Measurements from ENCODE around the gene SLC12A4. TPM values are rescaled to one million over a fixed set of nuclear protein-coding genes. Genes with fewer than 3 reads are reported as not detected.
A peak's percentile ranks its signal among the peaks of the same experiment; 100 is the strongest.
"Not testable (repeated sequence)": the region's sequence is repeated elsewhere in the genome, so short reads cannot be mapped to it uniquely, and the experiment has no call there.

SLC12A4 gene
- total RNA-seq, 4 donors from 2014 or later, result 10.7 to 83.3 (median 33.6) TPM

DNA sequence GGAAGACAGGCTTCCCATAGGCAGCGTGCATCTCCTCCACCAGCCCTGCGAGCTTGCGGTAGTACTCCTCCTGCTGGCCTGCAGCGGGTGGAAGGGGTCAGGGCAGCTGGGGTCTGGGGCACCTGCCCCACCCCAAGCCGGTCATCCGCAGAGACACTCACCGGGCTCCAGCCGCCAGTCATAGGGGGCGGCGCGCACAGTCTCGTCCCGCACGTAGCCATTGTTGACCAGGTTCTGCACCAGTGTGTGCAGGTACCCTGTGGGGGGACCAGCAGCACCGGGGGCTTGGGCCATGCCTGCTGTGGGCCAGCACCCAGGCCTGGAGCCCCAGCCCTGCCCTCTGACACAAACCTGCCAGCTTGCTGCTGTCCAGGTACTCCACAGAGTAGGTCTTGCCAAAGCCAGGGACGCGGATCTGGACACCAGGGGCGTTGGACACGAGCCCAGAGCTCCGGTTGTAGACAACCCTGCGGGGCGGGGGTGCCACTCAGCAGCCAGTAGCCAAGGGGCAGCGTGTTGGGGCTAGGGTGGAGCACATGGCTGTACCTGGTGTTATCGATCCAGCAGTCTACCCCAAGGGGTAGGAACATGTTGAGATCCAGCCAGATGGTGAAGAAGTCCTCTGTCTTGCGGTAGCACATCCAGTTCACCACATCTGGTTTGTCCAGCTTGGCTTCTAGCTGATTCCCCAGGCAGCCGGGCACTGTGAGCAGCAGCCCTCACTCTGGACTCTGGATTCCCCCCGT is 25.8 kb downstream of the SLC12A4 start:
- H3K27ac ChIP-seq, result peak overlapping the region in 1 of 4 donors; percentile 19
- H3K27me3 ChIP-seq, result no peaks in the 10 kb centered on the region
- H3K4me1 ChIP-seq, result peaks cover 0 to 33% (median 6%) of the 10 kb centered on the region in 4 donors
- H3K36me3 ChIP-seq, result peaks cover 0 to 41% (median 0%) of the 10 kb centered on the region in 3 donors
- TF ChIP-seq CTCF (IDR thresholded peaks at IDR 0.05) (no peak), POLR2A (IDR thresholded peaks at IDR 0.05) (no peak)
- no peaks in the 10 kb centered on the region for H3K9me3 ChIP-seq
- no peak for DNase-seq
- H3K4me3 ChIP-seq, result no peak overlapping the region

DNA sequence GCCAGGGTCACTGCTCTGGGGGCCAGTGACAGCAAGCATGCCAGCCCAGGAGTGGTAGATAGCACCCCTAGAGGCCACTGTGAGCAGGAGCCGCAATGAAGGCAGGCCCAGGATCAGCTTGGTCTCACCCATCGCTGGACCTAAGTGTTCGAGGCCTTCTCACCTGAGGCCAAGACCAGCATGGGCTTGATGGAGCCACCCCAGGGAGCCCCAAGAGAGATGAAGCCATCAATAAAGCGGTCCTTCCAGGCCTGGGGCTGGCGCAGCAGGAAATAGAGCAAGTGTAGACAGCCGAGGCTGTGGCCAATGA is 26.3 kb downstream of the SLC12A4 start:
- Histone ChIP-seq H3K4me1 (peaks cover 0 to 38% (median 8%) of the 10 kb centered on the region in 4 donors), H3K4me3 (no peak overlapping the region), H3K36me3 (peaks cover 0 to 36% (median 0%) of the 10 kb centered on the region in 3 donors), H3K9me3 (no peaks in the 10 kb centered on the region), H3K27me3 (no peaks in the 10 kb centered on the region), H3K27ac (peak overlapping the region in 1 of 4 donors; percentile 25)
- peak in 2 of 3 donors; percentile 65 to 66 for DNase-seq
- TF ChIP-seq CTCF (IDR thresholded peaks at IDR 0.05) (peak; percentile 11 to 72 (median 60)), POLR2A (IDR thresholded peaks at IDR 0.05) (no peak)

DNA sequence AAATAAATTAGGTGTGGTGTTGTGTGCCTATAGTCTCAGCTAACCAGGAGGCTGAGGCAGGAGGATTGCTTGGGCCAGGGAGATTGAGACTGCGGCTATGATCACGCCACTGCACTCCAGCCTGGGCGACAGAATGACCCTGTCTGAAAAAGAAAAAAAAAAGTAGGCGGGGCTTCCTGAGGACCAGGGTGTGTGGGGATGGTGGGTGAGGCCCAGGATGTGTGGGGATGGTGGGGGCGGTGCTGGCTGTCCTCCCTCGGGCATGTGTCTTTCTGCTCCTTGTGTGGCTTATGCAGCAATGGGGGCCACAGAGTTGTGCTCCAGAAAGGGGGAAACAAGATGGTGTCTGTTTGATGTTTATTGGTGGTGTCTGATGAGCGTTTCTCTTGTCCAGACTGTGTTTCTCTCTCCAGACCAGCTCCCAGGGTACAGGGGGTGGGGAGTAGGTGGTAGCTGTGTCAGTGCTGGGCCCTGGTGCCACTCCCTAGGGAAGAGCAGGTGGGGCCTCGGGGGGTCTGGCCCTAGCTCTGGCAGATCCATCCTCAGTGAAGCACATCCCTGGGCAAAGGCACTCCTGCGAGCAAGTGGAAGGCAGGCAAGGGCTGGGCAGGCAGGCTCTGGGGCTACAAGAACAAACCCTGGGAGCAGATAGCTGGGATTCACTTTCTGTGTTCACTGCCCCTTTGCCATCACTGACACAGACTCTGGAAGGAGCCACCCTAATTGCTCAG is 26.8 kb downstream of the SLC12A4 start:
- H3K36me3 ChIP-seq, result peaks cover 0 to 30% (median 0%) of the 10 kb centered on the region in 3 donors
- no peak for TF ChIP-seq CTCF (IDR thresholded peaks at IDR 0.05)
- no peak for TF ChIP-seq POLR2A (IDR thresholded peaks at IDR 0.05)
- H3K27ac ChIP-seq, result peak overlapping the region in 1 of 4 donors; percentile 25
- H3K4me1 ChIP-seq, result peaks cover 0 to 42% (median 9%) of the 10 kb centered on the region in 4 donors
- DNase-seq, result no peak
- no peaks in the 10 kb centered on the region for H3K27me3 ChIP-seq
- H3K4me3 ChIP-seq, result no peak overlapping the region
- no peaks in the 10 kb centered on the region for H3K9me3 ChIP-seq

- Histone ChIP-seq H3K36me3 (peaks cover 0 to 20% (median 0%) of the 10 kb centered on the region in 3 donors), H3K27me3 (no peaks in the 10 kb centered on the region), H3K9me3 (no peaks in the 10 kb centered on the region), H3K27ac (peak overlapping the region in 2 of 4 donors; percentile 13 to 65), H3K4me3 (no peak overlapping the region), H3K4me1 (peaks cover 0 to 42% (median 9%) of the 10 kb centered on the region in 4 donors)
- TF ChIP-seq POLR2A (IDR thresholded peaks at IDR 0.05) (no peak), CTCF (IDR thresholded peaks at IDR 0.05) (no peak)
- no peak for DNase-seq
Observed at GRCh38 chr16:67940446-67941089, 27.9 kb downstream of the SLC12A4 start.

DNA sequence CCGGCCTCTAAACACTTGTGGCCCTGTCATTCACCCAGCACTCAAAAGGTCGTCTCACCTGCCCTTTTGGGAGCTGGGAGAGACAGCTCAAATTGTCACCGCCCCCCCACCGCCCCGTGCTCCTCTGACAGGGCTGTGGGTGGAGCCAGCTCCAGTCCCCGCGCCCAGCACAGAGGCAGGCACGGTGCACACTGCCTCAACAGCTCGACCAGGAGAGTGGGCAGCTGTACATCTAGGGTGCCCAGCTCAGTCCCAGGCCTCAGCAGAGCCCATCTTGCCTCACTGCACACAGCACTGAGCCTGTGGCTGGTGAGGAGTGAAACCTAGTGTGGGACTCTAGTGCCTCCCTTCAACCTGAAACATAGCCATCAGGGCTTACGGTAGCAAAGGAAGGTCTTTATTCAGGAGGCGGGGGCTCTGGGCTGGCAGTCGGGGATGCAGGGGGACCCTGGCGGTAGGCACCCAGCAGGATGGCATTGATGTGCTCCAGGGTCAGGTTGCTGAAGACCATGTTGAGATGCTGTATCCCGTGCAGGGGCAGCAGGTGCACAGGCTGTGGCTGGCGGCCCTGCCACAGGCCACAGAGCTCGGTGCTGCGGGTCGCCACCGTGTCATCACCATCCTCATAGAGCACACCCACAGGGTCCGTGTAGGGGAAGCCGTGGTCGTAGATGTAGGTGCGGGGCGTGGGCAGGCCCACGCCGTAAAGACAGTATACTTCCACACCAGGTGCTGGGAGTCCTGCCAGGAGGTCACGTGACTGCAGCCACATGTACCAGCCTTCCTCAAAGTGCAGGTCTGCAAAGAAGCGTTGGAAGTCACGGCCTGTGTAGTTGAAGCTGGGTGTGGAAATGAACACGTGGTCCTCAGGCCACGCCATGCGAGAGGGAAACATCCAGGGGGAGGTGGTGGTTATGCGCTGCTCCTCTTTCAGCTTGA is 28.7 kb downstream of the SLC12A4 start:
- Histone ChIP-seq H3K27me3 (no peaks in the 10 kb centered on the region), H3K9me3 (no peaks in the 10 kb centered on the region), H3K4me1 (peaks cover 0 to 45% (median 15%) of the 10 kb centered on the region in 4 donors), H3K27ac (peak overlapping the region in 2 of 4 donors; percentile 13 to 65), H3K4me3 (no peak overlapping the region), H3K36me3 (peaks cover 0 to 17% (median 0%) of the 10 kb centered on the region in 3 donors)
- TF ChIP-seq POLR2A (IDR thresholded peaks at IDR 0.05), result no peak
- DNase-seq, result peak; percentile 62 to 86 (median 86)

DNA sequence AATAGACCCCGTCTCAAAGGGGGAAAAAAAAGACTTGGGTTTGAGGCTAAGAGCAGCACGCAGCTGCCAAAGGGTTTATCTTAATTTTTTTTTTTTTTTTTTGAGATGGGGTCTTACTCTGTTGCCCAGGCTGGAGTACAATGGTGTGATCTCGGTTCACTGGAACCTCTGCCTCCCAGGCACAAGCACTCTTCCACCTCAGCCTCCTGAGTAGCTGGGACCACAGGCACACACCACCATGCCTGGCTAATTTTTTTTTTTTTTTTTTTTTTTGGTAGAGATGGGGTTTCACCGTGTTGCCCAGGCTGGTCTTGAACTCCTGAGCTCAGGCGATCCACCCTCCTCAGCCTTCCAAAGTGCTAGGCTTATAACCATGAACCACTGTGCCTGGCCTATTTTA is 30.7 kb downstream of the SLC12A4 start:
- H3K4me1 ChIP-seq, result peaks cover 0 to 31% (median 17%) of the 10 kb centered on the region in 4 donors
- H3K27ac ChIP-seq, result peak overlapping the region in 2 of 4 donors; percentile 96 to 97
- not testable (repeated sequence) for H3K4me3 ChIP-seq, H3K27me3 ChIP-seq, H3K9me3 ChIP-seq, DNase-seq
- H3K36me3 ChIP-seq, result peaks cover 0 to 27% (median 0%) of the 10 kb centered on the region in 3 donors
